Astrocyte (in vitro differentiated cells and primary cell): Measurements from ENCODE around the gene HOXC9. TPM values are rescaled to one million over a fixed set of nuclear protein-coding genes. Genes with fewer than 3 reads are reported as not detected.

Experiments used
- DNase-seq: peaks from one replicate; pipeline ENCODE4 v3.0.0-alpha.2; 2010; ENCODE audit warnings: low read depth
- FAIRE-seq: peaks from 2 replicates; lab custom pipeline; 2011; peaks lifted over from hg19 to GRCh38; lab: Jason Lieb, UNC
- H2AFZ ChIP-seq: 2 replicates; pipeline ENCODE4 v1.6.0; 2012; ENCODE audit warnings: low read depth, low read length, inconsistent platforms
- H3K27ac ChIP-seq: 2 replicates; pipeline ENCODE4 v1.5.1; 2011; ENCODE audit warnings: low read depth, low read length, inconsistent platforms
- H3K27me3 ChIP-seq: 2 replicates; pipeline ENCODE4 v1.6.0; 2011; ENCODE audit warnings: low read length, inconsistent platforms; ENCODE audit not compliant: insufficient read depth
- H3K36me3 ChIP-seq: 2 replicates; pipeline ENCODE4 v1.5.1; 2011; ENCODE audit warnings: low read length, inconsistent platforms; ENCODE audit not compliant: insufficient read depth
- H3K4me1 ChIP-seq: 2 replicates; pipeline ENCODE4 v1.5.1; 2011; ENCODE audit warnings: low read length, inconsistent platforms; ENCODE audit not compliant: insufficient read depth
- H3K4me2 ChIP-seq: 2 replicates; pipeline ENCODE4 v1.6.0; 2012; ENCODE audit warnings: low read length, inconsistent platforms
- H3K4me3 ChIP-seq: 2 replicates; pipeline ENCODE4 v1.5.1; 2011; ENCODE audit warnings: low read depth, mild to moderate bottlenecking, low read length, inconsistent platforms; ENCODE audit not compliant: insufficient read depth
- H3K79me2 ChIP-seq: 2 replicates; pipeline ENCODE4 v1.6.0; 2012; ENCODE audit warnings: mild to moderate bottlenecking, low read length, inconsistent platforms; ENCODE audit not compliant: insufficient read depth
- H3K9ac ChIP-seq: 2 replicates; pipeline ENCODE4 v1.6.0; 2012; ENCODE audit warnings: mild to moderate bottlenecking, low read length, inconsistent platforms
- H3K9me3 ChIP-seq: 2 replicates; pipeline ENCODE4 v1.5.1; 2012; ENCODE audit warnings: low read depth, mild to moderate bottlenecking, low read length, inconsistent platforms; ENCODE audit not compliant: insufficient read depth
- H4K20me1 ChIP-seq: 2 replicates; pipeline ENCODE4 v1.6.0; 2012; ENCODE audit warnings: low read length, inconsistent platforms; ENCODE audit not compliant: insufficient read depth
- H3K27ac Mint-ChIP-seq: one replicate; pipeline ENCODE4 v1.8.0; 2021; ENCODE audit warnings: mild to moderate bottlenecking, mixed read lengths; ENCODE audit not compliant: unreplicated experiment
- H3K27me3 Mint-ChIP-seq: one replicate; pipeline ENCODE4 v1.8.0; 2021; ENCODE audit warnings: low read depth, mixed read lengths; ENCODE audit not compliant: unreplicated experiment
- H3K36me3 Mint-ChIP-seq: one replicate; pipeline ENCODE4 v1.8.0; 2021; ENCODE audit warnings: low read depth, mixed read lengths; ENCODE audit not compliant: unreplicated experiment
- H3K4me1 Mint-ChIP-seq: one replicate; pipeline ENCODE4 v1.8.0; 2021; ENCODE audit warnings: low read depth, mixed read lengths; ENCODE audit not compliant: unreplicated experiment
- H3K4me3 Mint-ChIP-seq: one replicate; pipeline ENCODE4 v1.8.0; 2021; ENCODE audit warnings: mild to moderate bottlenecking, moderate library complexity, mixed read lengths; ENCODE audit not compliant: unreplicated experiment
- H3K9me3 Mint-ChIP-seq: one replicate; pipeline ENCODE4 v1.8.0; 2021; ENCODE audit warnings: mild to moderate bottlenecking, mixed read lengths; ENCODE audit not compliant: unreplicated experiment
- CTCF ChIP-seq: IDR thresholded peaks from 2 replicates; pipeline ENCODE4 v1.5.1; 2011; ENCODE audit warnings: low read depth, mild to moderate bottlenecking, inconsistent platforms, low read length, moderate library complexity; ENCODE audit not compliant: insufficient read depth
- EZH2 ChIP-seq: IDR thresholded peaks from 2 replicates; pipeline ENCODE4 v1.6.1; 2012; ENCODE audit warnings: mild to moderate bottlenecking, low read length, inconsistent platforms; ENCODE audit not compliant: insufficient read depth
- total RNA-seq: library from RNA; stranded (reverse); gene quantifications from 2 replicates; pipeline ENCODE4 v1.2.1, GENCODE V29; 2021

HOXC9 gene
- total RNA-seq, 1 donor from 2014 or later: not detected

- peaks cover 16% of the 10 kb centered on the region for H3K9me3 Mint-ChIP-seq
- H3K4me1 ChIP-seq: peaks cover 5% of the 10 kb centered on the region
- H2AFZ ChIP-seq: peak overlapping the region; percentile 37
- peak overlapping the region; percentile 82 for H3K4me2 ChIP-seq
- FAIRE-seq (no peak), DNase-seq (no peak)
- H3K27ac Mint-ChIP-seq: no peak overlapping the region
- no peaks in the 10 kb centered on the region for H4K20me1 ChIP-seq
- TF ChIP-seq CTCF: no peak
- no peak for TF ChIP-seq EZH2
- no peaks in the 10 kb centered on the region for H3K36me3 ChIP-seq
- peaks cover 91% of the 10 kb centered on the region for H3K27me3 Mint-ChIP-seq
- H3K4me1 Mint-ChIP-seq: no peaks in the 10 kb centered on the region
- H3K27me3 ChIP-seq: peaks cover 91% of the 10 kb centered on the region
- H3K79me2 ChIP-seq: no peaks in the 10 kb centered on the region
- no peak overlapping the region for H3K4me3 Mint-ChIP-seq
- H3K27ac ChIP-seq: no peak overlapping the region
- peak overlapping the region; percentile 43 for H3K9ac ChIP-seq
- H3K4me3 ChIP-seq: peak overlapping the region; percentile 31
- H3K9me3 ChIP-seq: no peaks in the 10 kb centered on the region
- H3K36me3 Mint-ChIP-seq: peaks cover 2% of the 10 kb centered on the region
Observed at GRCh38 chr12:54006559-54007220, 6.7 kb downstream of the HOXC9 start.

GRCh38 chr12:54007538-54008259 is 7.7 kb downstream of the HOXC9 start:
- no peak for DNase-seq
- Mint-ChIP-seq H3K36me3 (peaks cover 2% of the 10 kb centered on the region), H3K9me3 (peaks cover 10% of the 10 kb centered on the region), H3K27me3 (peaks cover 90% of the 10 kb centered on the region), H3K27ac (no peak overlapping the region), H3K4me3 (no peak overlapping the region), H3K4me1 (no peaks in the 10 kb centered on the region)
- Histone ChIP-seq H3K79me2 (no peaks in the 10 kb centered on the region), H3K4me2 (no peak overlapping the region), H3K9ac (no peak overlapping the region), H3K27ac (no peak overlapping the region), H3K9me3 (no peaks in the 10 kb centered on the region), H3K4me1 (peaks cover 5% of the 10 kb centered on the region), H4K20me1 (no peaks in the 10 kb centered on the region), H3K36me3 (no peaks in the 10 kb centered on the region), H2AFZ (no peak overlapping the region), H3K27me3 (peaks cover 90% of the 10 kb centered on the region), H3K4me3 (no peak overlapping the region)
- FAIRE-seq: no peak
- TF ChIP-seq CTCF: no peak
- no peak for TF ChIP-seq EZH2

- no peak overlapping the region for H3K4me2 ChIP-seq
- H4K20me1 ChIP-seq: no peaks in the 10 kb centered on the region
- H3K9ac ChIP-seq: no peak overlapping the region
- DNase-seq (no peak), FAIRE-seq (no peak)
- no peak overlapping the region for H3K4me3 ChIP-seq
- peaks cover 90% of the 10 kb centered on the region for H3K27me3 ChIP-seq
- Mint-ChIP-seq H3K36me3 (peaks cover 2% of the 10 kb centered on the region), H3K4me3 (no peak overlapping the region), H3K27ac (no peak overlapping the region), H3K27me3 (peaks cover 90% of the 10 kb centered on the region), H3K9me3 (peaks cover 10% of the 10 kb centered on the region), H3K4me1 (no peaks in the 10 kb centered on the region)
- peaks cover 5% of the 10 kb centered on the region for H3K4me1 ChIP-seq
- TF ChIP-seq EZH2: no peak
- no peak overlapping the region for H2AFZ ChIP-seq
- H3K9me3 ChIP-seq: no peaks in the 10 kb centered on the region
- no peaks in the 10 kb centered on the region for H3K79me2 ChIP-seq
- no peak overlapping the region for H3K27ac ChIP-seq
- no peaks in the 10 kb centered on the region for H3K36me3 ChIP-seq
Observed at GRCh38 chr12:54008260-54008552, 8.2 kb downstream of the HOXC9 start.
